Kidney (tissue), 14 donors: ENCODE measurements around the gene NUDT2. TPM values are rescaled to one million over a fixed set of nuclear protein-coding genes. Genes with fewer than 3 reads are reported as not detected.

Experiments
- DNase-seq, 5 donors: peaks; one replicate each; pipeline ENCODE4 v3.0.0-alpha.2; 2013 to 2020
- FAIRE-seq: peaks from 2 replicates; lab custom pipeline; 2012; peaks lifted over from hg19 to GRCh38; lab: Jason Lieb, UNC
- H3K27ac ChIP-seq, 2 donors: one replicate each; pipeline ENCODE4 v1.7.0; 2013; ENCODE audit warnings: low read depth in 2 of 2, low read length in 2 of 2, inconsistent platforms in 1 of 2
- H3K27me3 ChIP-seq: one replicate; pipeline ENCODE4 v1.7.1; 2013; ENCODE audit warnings: low read length, inconsistent platforms; ENCODE audit not compliant: control insufficient read depth, insufficient read depth
- H3K36me3 ChIP-seq, 3 donors: one replicate each; pipeline versions ENCODE4 v1.7.0 to v1.7.1; 2013; ENCODE audit warnings: low read length in 3 of 3, control low read depth in 1 of 3, inconsistent platforms in 1 of 3; ENCODE audit not compliant: insufficient read depth in 3 of 3, control insufficient read depth in 2 of 3
- H3K4me1 ChIP-seq, 3 donors: one replicate each; pipeline versions ENCODE4 v1.7.0 to v1.7.1; 2013; ENCODE audit warnings: low read length in 3 of 3, inconsistent platforms in 1 of 3, low read depth in 1 of 3; ENCODE audit not compliant: control insufficient read depth in 2 of 3, insufficient read depth in 2 of 3
- H3K4me3 ChIP-seq, 3 donors: one replicate each; pipeline versions ENCODE4 v1.7.0 to v1.8.1; 2013; ENCODE audit warnings: low read length in 3 of 3, control low read depth in 1 of 3, inconsistent platforms in 1 of 3
- H3K9ac ChIP-seq, 3 donors: one replicate each; pipeline versions ENCODE4 v1.7.0 to v1.7.1; 2013; ENCODE audit warnings: low read length in 3 of 3, control low read depth in 1 of 3, inconsistent platforms in 1 of 3
- H3K9me3 ChIP-seq, 3 donors: one replicate each; pipeline versions ENCODE4 v1.7.0 to v1.7.1; 2013; ENCODE audit warnings: low read length in 3 of 3, control low read depth in 1 of 3, inconsistent platforms in 1 of 3; ENCODE audit not compliant: control insufficient read depth in 2 of 3, insufficient read depth in 1 of 3
- intact Hi-C: fragments of 100-400 bp; cut with DNase I; formaldehyde crosslinking; loops from one replicate; pipeline ENCODE4 v1.11.1; 2022
- polyA plus RNA-seq: library from polyadenylated mRNA; stranded (reverse); fragments of 350-450 nt; fragmentation: Illumina TruSeq; extraction: RNeasy Lipid Tissue Mini Kit (QIAGEN cat#74804); gene quantifications from one replicate; pipeline ENCODE4 v1.2.3, GENCODE V29; 2014; ENCODE audit warnings: low read depth, low replicate concordance; ENCODE audit not compliant: insufficient read depth
- total RNA-seq: library from RNA; stranded (reverse); fragmentation: NEBNext Ultra II Directional; extraction: Animal tissue kit (Norgen Biotek cat#: 25700); gene quantifications from one replicate; pipeline ENCODE4 v1.2.1, GENCODE V29; 2021
- TF ChIP-seq, protein P1 (sequence below): IDR thresholded peaks from 3 replicates; pipeline ENCODE4 v1.5.1; 2012; ENCODE audit warnings: mild to moderate bottlenecking, moderate library complexity, borderline replicate concordance; ENCODE audit not compliant: insufficient read depth; ENCODE audit errors: extremely low read depth
- donor health status: control.
- donor health status: control.
- donor health status: control.
- donor health status: control.
- donor health status: control.
- donor health status: DM: yes; HTN: yes; CAD: no.
- donor health status: Normal renal cell carcinoma (clear cell type).

Gene NUDT2
- total and polyA plus RNA-seq, 2 donors from 2014 or later = 12.6 to 32.1 TPM

- TF ChIP-seq, protein P1, sequence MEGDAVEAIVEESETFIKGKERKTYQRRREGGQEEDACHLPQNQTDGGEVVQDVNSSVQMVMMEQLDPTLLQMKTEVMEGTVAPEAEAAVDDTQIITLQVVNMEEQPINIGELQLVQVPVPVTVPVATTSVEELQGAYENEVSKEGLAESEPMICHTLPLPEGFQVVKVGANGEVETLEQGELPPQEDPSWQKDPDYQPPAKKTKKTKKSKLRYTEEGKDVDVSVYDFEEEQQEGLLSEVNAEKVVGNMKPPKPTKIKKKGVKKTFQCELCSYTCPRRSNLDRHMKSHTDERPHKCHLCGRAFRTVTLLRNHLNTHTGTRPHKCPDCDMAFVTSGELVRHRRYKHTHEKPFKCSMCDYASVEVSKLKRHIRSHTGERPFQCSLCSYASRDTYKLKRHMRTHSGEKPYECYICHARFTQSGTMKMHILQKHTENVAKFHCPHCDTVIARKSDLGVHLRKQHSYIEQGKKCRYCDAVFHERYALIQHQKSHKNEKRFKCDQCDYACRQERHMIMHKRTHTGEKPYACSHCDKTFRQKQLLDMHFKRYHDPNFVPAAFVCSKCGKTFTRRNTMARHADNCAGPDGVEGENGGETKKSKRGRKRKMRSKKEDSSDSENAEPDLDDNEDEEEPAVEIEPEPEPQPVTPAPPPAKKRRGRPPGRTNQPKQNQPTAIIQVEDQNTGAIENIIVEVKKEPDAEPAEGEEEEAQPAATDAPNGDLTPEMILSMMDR = no peak
- Histone ChIP-seq H3K27ac (no peak overlapping the region), H3K4me1 (peaks cover 0 to 13% (median 6%) of the 10 kb centered on the region in 3 donors), H3K9ac (no peak overlapping the region), H3K4me3 (no peak overlapping the region), H3K36me3 (no peaks in the 10 kb centered on the region), H3K9me3 (no peaks in the 10 kb centered on the region), H3K27me3 (no peaks in the 10 kb centered on the region)
- intact Hi-C loops = no loop called here
- no peak for FAIRE-seq
- no peak for DNase-seq
These were observed 54.5 kb downstream of the NUDT2 start for GRCh38 chr9:34383904-34384303.

- intact Hi-C loops = no loop called here
- TF ChIP-seq, protein P1 = no peak
- no peak for FAIRE-seq
These were observed 55.2 kb downstream of the NUDT2 start for GRCh38 chr9:34384368-34385165.

DNA sequence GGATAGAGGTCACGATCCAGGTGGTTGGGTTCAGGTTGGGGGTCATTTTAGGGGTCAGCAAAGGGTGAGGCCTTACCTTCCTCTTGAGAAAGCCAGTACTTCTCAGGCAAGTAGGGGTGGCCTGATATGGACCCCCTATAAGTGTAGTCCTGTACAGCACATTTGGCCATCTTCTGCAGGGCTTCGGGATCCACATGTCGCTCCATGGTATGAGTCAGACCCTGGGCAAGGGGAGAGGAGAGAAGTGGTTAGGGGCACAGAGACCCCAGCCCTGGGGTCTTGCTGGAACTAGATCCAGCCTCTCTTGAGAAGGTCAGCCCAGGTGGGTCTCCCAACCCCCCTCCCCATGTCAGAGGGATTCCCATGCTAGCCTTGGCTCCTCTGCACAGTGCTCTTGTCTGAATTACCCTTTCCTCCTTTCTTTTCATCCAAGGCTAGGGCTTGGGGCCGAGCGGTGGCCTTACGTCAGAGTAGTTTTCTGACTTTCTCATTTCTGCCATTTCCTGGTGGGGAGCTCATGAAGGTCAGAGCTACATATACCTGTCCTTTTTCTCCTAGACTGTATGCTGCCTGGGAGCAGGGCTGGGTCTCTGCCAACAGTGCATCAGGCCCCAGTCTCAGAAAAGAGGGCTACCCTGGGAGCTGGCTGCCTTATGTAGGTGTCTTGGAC lies 56.3 kb downstream of the NUDT2 start:
- Histone ChIP-seq H3K4me1 (no peaks in the 10 kb centered on the region), H3K27me3 (no peaks in the 10 kb centered on the region), H3K9ac (no peak overlapping the region), H3K36me3 (no peaks in the 10 kb centered on the region), H3K4me3 (no peak overlapping the region), H3K27ac (no peak overlapping the region), H3K9me3 (no peaks in the 10 kb centered on the region)
- intact Hi-C loops = no loop called here
- TF ChIP-seq, protein P1 = no peak
- FAIRE-seq = no peak
- no peak for DNase-seq

More at GRCh38 chr9:34384368-34385165, 55.2 kb downstream of the NUDT2 start:
- DNase-seq = no peak
- Histone ChIP-seq H3K9ac (no peak overlapping the region), H3K9me3 (no peaks in the 10 kb centered on the region), H3K27me3 (no peaks in the 10 kb centered on the region), H3K36me3 (no peaks in the 10 kb centered on the region), H3K4me1 (peaks cover 0 to 9% (median 6%) of the 10 kb centered on the region in 3 donors), H3K4me3 (no peak overlapping the region), H3K27ac (no peak overlapping the region)
